GM13976 (cell line): ENCODE data around the gene SCAPER.
"Not testable (repeated sequence)": the region's sequence is repeated elsewhere in the genome, so short reads cannot be mapped to it uniquely, and the experiment has no call there.

Experiments used
- DNase-seq: peaks from one replicate; pipeline ENCODE4 v3.0.0; 2012; ENCODE audit warnings: low spot score
- CTCF ChIP-seq: IDR thresholded peaks from 2 replicates; pipeline ENCODE4 v1.5.1; 2012; ENCODE audit warnings: borderline replicate concordance, mild to moderate bottlenecking; ENCODE audit not compliant: insufficient read depth; ENCODE audit errors: extremely low read depth, missing control alignments, control extremely low read depth
- in situ Hi-C: fragments of 300-500 bp; cut with MboI; formaldehyde crosslinking; loops from one replicate; pipeline ENCODE4 v1.12.0; 2022; ENCODE audit warnings: low sequenced_read_pairs, mixed read lengths, inconsistent platforms; ENCODE audit not compliant: unreplicated experiment

SCAPER gene

GRCh38 chr15:76839173-76839572 lies 66.0 kb downstream of the SCAPER start:
- in situ Hi-C loops, result no loop called here
- no peak for DNase-seq

GRCh38 chr15:76837474-76837873 lies 67.7 kb downstream of the SCAPER start:
- no peak for TF ChIP-seq CTCF
- DNase-seq, result no peak
- in situ Hi-C loops, result no loop called here

More at GRCh38 chr15:76839173-76839572, 66.0 kb downstream of the SCAPER start:
- TF ChIP-seq CTCF, result no peak

- in situ Hi-C loops, result no loop called here
- DNase-seq, result no peak
- no peak for TF ChIP-seq CTCF
Measured at GRCh38 chr15:76829939-76830338, 75.2 kb downstream of the SCAPER start.

GRCh38 chr15:76823890-76824289 lies 81.2 kb downstream of the SCAPER start:
- no peak for TF ChIP-seq CTCF
- in situ Hi-C loops, result no loop called here
- DNase-seq, result no peak

- no peak for DNase-seq
- no peak for TF ChIP-seq CTCF
- in situ Hi-C loops, result no loop called here
Measured at GRCh38 chr15:76823303-76823702, 81.8 kb downstream of the SCAPER start.

- in situ Hi-C loops, result not testable (repeated sequence)
Measured at GRCh38 chr15:76818926-76819325, 86.2 kb downstream of the SCAPER start.

GRCh38 chr15:76815421-76815820 lies 89.7 kb downstream of the SCAPER start:
- in situ Hi-C loops, result no loop called here
- no peak for TF ChIP-seq CTCF
- no peak for DNase-seq

More at GRCh38 chr15:76818926-76819325, 86.2 kb downstream of the SCAPER start:
- not testable (repeated sequence) for DNase-seq

GRCh38 chr15:76812381-76812780 lies 92.8 kb downstream of the SCAPER start:
- in situ Hi-C loops, result no loop called here
- no peak for DNase-seq
- TF ChIP-seq CTCF, result no peak
